ENCODE data around the gene ABTB2.

DNA sequence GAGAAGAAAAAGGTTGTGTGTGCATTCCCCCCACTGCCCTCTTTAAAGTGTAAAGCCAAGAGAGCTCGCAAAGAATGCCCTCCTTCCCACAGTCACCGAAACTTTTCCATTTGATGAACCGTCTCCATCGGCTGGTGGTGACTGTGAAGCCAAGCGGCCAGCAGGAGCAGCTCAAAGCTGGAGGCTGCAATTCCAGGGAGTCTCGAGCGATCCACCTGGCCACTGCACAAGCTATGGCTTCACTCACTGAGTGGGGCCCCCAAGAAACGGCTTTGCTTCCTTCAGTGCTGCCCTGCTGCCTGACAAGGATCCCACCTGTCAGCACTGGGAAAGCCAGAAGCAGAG, 117.7 kb downstream of the ABTB2 start:
- no peak for TF ChIP-seq POLR2A (IDR thresholded peaks at IDR 0.05; ENCODE audit: low read length)
- no peak for TF ChIP-seq GATA1 (IDR thresholded peaks at IDR 0.05; ENCODE audit: low read depth, low read length)
